CD14-positive monocyte (primary cell): Measurements from ENCODE around the gene PRICKLE1. TPM values are rescaled to one million over a fixed set of nuclear protein-coding genes. Genes with fewer than 3 reads are reported as not detected.

Source experiments
- DNase-seq, 3 donors: peaks; one replicate each; pipeline ENCODE4 v3.0.0-alpha.2; 2011 to 2022
- H2AFZ ChIP-seq: 2 replicates; pipeline ENCODE4 v1.6.0; 2012; ENCODE audit warnings: mild to moderate bottlenecking, low read depth, low read length, inconsistent platforms; ENCODE audit not compliant: insufficient read depth, poor library complexity, severe bottlenecking
- H3K27ac ChIP-seq, 2 donors: 1 replicate in 1 of 2; 2 replicates in 1 of 2; pipeline ENCODE4 v1.5.1; 2012 to 2013; ENCODE audit warnings: low read length in 2 of 2, control low read depth in 1 of 2, inconsistent platforms in 1 of 2, low read depth in 1 of 2, mild to moderate bottlenecking in 1 of 2
- H3K27me3 ChIP-seq, 2 donors: one replicate each; pipeline versions ENCODE4 v1.6.0 to v1.6.1; 2011 to 2013; ENCODE audit warnings: low read length in 2 of 2; ENCODE audit not compliant: control insufficient read depth in 2 of 2, insufficient read depth in 2 of 2
- H3K36me3 ChIP-seq, 2 donors: replicated peaks in 1 of 2; 1 replicate in 1 of 2; 2 replicates in 1 of 2; pipeline versions ENCODE4 v1.5.1 to v1.6.1; 2012 to 2013; ENCODE audit warnings: low read length in 2 of 2, control low read depth in 1 of 2, inconsistent platforms in 1 of 2, mild to moderate bottlenecking in 1 of 2; ENCODE audit not compliant: insufficient read depth in 2 of 2, control insufficient read depth in 1 of 2
- H3K4me1 ChIP-seq, 2 donors: 1 replicate in 1 of 2; 2 replicates in 1 of 2; pipeline versions ENCODE4 v1.5.1 to v1.6.1; 2012 to 2013; ENCODE audit warnings: low read length in 2 of 2, control low read depth in 1 of 2, inconsistent platforms in 1 of 2, mild to moderate bottlenecking in 1 of 2, moderate library complexity in 1 of 2; ENCODE audit not compliant: insufficient read depth in 2 of 2, control insufficient read depth in 1 of 2
- H3K4me2 ChIP-seq: replicated peaks from 2 replicates; pipeline ENCODE3; 2012; ENCODE audit warnings: low read length, moderate library complexity, mild to moderate bottlenecking; ENCODE audit not compliant: poor library complexity, severe bottlenecking; ENCODE audit errors: extremely low read depth
- H3K4me3 ChIP-seq, 3 experiments: fragments of 200-600 bp in 1 of 3; sonication (generic) in 1 of 3; replicated peaks in 1 of 3; 1 replicate in 2 of 3; 2 replicates in 1 of 3; pipeline ENCODE4 v1.5.1; 2011 to 2013; ENCODE audit warnings: low read length in 3 of 3, mild to moderate bottlenecking in 3 of 3, control low read depth in 2 of 3, low read depth in 2 of 3, inconsistent platforms in 1 of 3, moderate library complexity in 1 of 3
- H3K79me2 ChIP-seq: 2 replicates; pipeline ENCODE4 v1.6.0; 2012; ENCODE audit warnings: mild to moderate bottlenecking, control low read depth, inconsistent platforms, low read length, moderate library complexity; ENCODE audit not compliant: insufficient read depth
- H3K9ac ChIP-seq: 2 replicates; pipeline ENCODE4 v1.6.0; 2017; ENCODE audit warnings: low read length, mild to moderate bottlenecking; ENCODE audit not compliant: insufficient read depth, poor library complexity, severe bottlenecking
- H3K9me3 ChIP-seq, 2 donors: replicated peaks in 1 of 2; 1 replicate in 1 of 2; 2 replicates in 1 of 2; pipeline versions ENCODE4 v1.5.1 to v1.6.1; 2012 to 2013; ENCODE audit warnings: low read length in 2 of 2, control low read depth in 1 of 2; ENCODE audit not compliant: control insufficient read depth in 1 of 2, insufficient read depth in 1 of 2
- H4K20me1 ChIP-seq: 2 replicates; pipeline ENCODE4 v1.6.0; 2012; ENCODE audit warnings: mild to moderate bottlenecking, low read length, control low read depth, moderate library complexity; ENCODE audit not compliant: insufficient read depth
- H3K27ac Mint-ChIP-seq, 7 donors: one replicate each; pipeline ENCODE4 v1.8.0; 2020; ENCODE audit warnings: mild to moderate bottlenecking in 7 of 7, mixed read lengths in 7 of 7, moderate library complexity in 6 of 7, inconsistent platforms in 2 of 7
- H3K27me3 Mint-ChIP-seq, 3 donors: one replicate each; pipeline ENCODE4 v1.8.0; 2021 to 2022; ENCODE audit warnings: low read depth in 3 of 3, mild to moderate bottlenecking in 3 of 3, mixed read lengths in 3 of 3, moderate library complexity in 3 of 3, inconsistent platforms in 1 of 3
- H3K36me3 Mint-ChIP-seq, 2 donors: one replicate each; pipeline ENCODE4 v1.8.0; 2020; ENCODE audit warnings: mixed read lengths in 2 of 2, inconsistent platforms in 1 of 2, mild to moderate bottlenecking in 1 of 2
- H3K4me1 Mint-ChIP-seq: one replicate; pipeline ENCODE4 v1.8.0; 2020; ENCODE audit warnings: mild to moderate bottlenecking, mixed read lengths
- H3K4me3 Mint-ChIP-seq, 2 donors: one replicate each; pipeline ENCODE4 v1.8.0; 2020; ENCODE audit warnings: mild to moderate bottlenecking in 2 of 2, mixed read lengths in 2 of 2, moderate library complexity in 1 of 2
- H3K9me3 Mint-ChIP-seq, 7 donors: one replicate each; pipeline ENCODE4 v1.8.0; 2020 to 2022; ENCODE audit warnings: mixed read lengths in 7 of 7, mild to moderate bottlenecking in 6 of 7, moderate library complexity in 6 of 7, inconsistent platforms in 2 of 7
- CTCF ChIP-seq: fragments of 200-600 bp; IDR thresholded peaks from one replicate; pipeline ENCODE4 v1.8.0; 2022; ENCODE audit warnings: antibody characterized with exemption, mild to moderate bottlenecking
- WGBS: methylation state at CpG from one replicate; pipeline ENCODE4 v1.1.5; 2013; ENCODE audit warnings: missing lambda C conversion rate; ENCODE audit not compliant: insufficient coverage; 5-methylcytosine and 5-hydroxymethylcytosine counted together
- intact Hi-C, 2 donors: fragments of 100-400 bp; cut with micrococcal nuclease; formaldehyde crosslinking; loops; one replicate each; pipeline versions ENCODE4 v1.15.0 to v1.15.1; 2023
- polyA plus RNA-seq, 3 donors: library from polyadenylated mRNA; depleted of rRNA in 1 of 3; unstranded in 2 of 3; stranded (reverse) in 1 of 3; fragments of 300-500 nt in 2 of 3; fragments of >200 nt in 1 of 3; fragmentation: Illumina TruSeq in 2 of 3; gene quantifications; 1 replicate in 2 of 3; 2 replicates in 1 of 3; pipeline ENCODE4 v1.2.3, GENCODE V29; 2012 to 2021

PRICKLE1 gene
- polyA plus RNA-seq, 3 donors: 1.3 to 5.1 (median 2.6) TPM

GRCh38 chr12:42534184-42534838 is 55.2 kb downstream of the PRICKLE1 start:
- Histone ChIP-seq H3K9me3 (no peaks in the 10 kb centered on the region), H3K4me3 (no peak overlapping the region), H4K20me1 (no peaks in the 10 kb centered on the region), H3K79me2 (no peaks in the 10 kb centered on the region), H3K27ac (no peak overlapping the region), H2AFZ (no peak overlapping the region), H3K27me3 (no peaks in the 10 kb centered on the region), H3K36me3 (no peaks in the 10 kb centered on the region), H3K4me1 (no peaks in the 10 kb centered on the region), H3K9ac (no peak overlapping the region), H3K4me2 (no peak overlapping the region)
- no peak for DNase-seq
- Mint-ChIP-seq H3K4me3 (no peak overlapping the region), H3K36me3 (no peaks in the 10 kb centered on the region), H3K4me1 (no peaks in the 10 kb centered on the region), H3K27ac (no peak overlapping the region), H3K9me3 (peaks cover 0 to 4% (median 0%) of the 10 kb centered on the region in 7 donors), H3K27me3 (peaks cover 2 to 5% (median 3%) of the 10 kb centered on the region in 3 donors)
- intact Hi-C loops: no loop called here
- WGBS: 100% methylated on average over 1 of the region's 4 CpGs
- TF ChIP-seq CTCF: no peak

GRCh38 chr12:42530284-42530683 is 59.3 kb downstream of the PRICKLE1 start:
- DNase-seq: no peak
- Histone ChIP-seq H3K27ac (no peak overlapping the region), H4K20me1 (no peaks in the 10 kb centered on the region), H3K79me2 (no peaks in the 10 kb centered on the region), H3K36me3 (no peaks in the 10 kb centered on the region), H3K27me3 (no peaks in the 10 kb centered on the region), H2AFZ (no peak overlapping the region), H3K4me1 (no peaks in the 10 kb centered on the region), H3K4me3 (no peak overlapping the region), H3K9me3 (no peaks in the 10 kb centered on the region), H3K9ac (no peak overlapping the region), H3K4me2 (no peak overlapping the region)
- no peak for TF ChIP-seq CTCF
- H3K27me3 Mint-ChIP-seq: peaks cover 0 to 3% (median 2%) of the 10 kb centered on the region in 3 donors
- H3K36me3 Mint-ChIP-seq: no peaks in the 10 kb centered on the region
- H3K27ac Mint-ChIP-seq: no peak overlapping the region
- no peak overlapping the region for H3K4me3 Mint-ChIP-seq
- no peaks in the 10 kb centered on the region for H3K4me1 Mint-ChIP-seq
- intact Hi-C loops: no loop called here
- WGBS: no CpG with 5 or more reads among the region's 2 CpGs
- H3K9me3 Mint-ChIP-seq: peaks cover 0 to 4% (median 0%) of the 10 kb centered on the region in 7 donors
